ENCODE results near the gene PRIMPOL. TPM values are rescaled to one million over a fixed set of nuclear protein-coding genes. Genes with fewer than 3 reads are reported as not detected.

PRIMPOL gene
- total and polyA plus RNA-seq, 7 donors: 4.2 to 11.1 (median 5.7) TPM

- Histone ChIP-seq H3K4me3 (no peak overlapping the region), H3K27me3 (ENCODE audit: insufficient read depth in 3 of 3, low read length in 2 of 3) (no peaks in the 10 kb centered on the region), H3K36me3 (ENCODE audit: insufficient read depth in 1 of 2, low read depth in 1 of 2) (peaks cover 0 to 48% of the 10 kb centered on the region in 2 donors), H3K9me3 (no peaks in the 10 kb centered on the region), H3K4me1 (no peaks in the 10 kb centered on the region), H3K27ac (no peak overlapping the region)
- no peak for TF ChIP-seq CTCF (IDR thresholded peaks at IDR 0.05)
- no peak for DNase-seq
- intact Hi-C loops (cut with DNase I): no loop called here
- no peak for ATAC-seq
- 86 to 95% (median 87%) methylated on average over 5 of the region's 5 CpGs for WGBS, 3 donors
These were observed 25.5 kb downstream of the PRIMPOL start for GRCh38 chr4:184675018-184675417.

- H3K9me3 ChIP-seq: no peaks in the 10 kb centered on the region
- intact Hi-C loops (cut with DNase I): no loop called here
- H3K36me3 ChIP-seq (ENCODE audit: insufficient read depth in 1 of 2, low read depth in 1 of 2): peaks cover 0 to 46% of the 10 kb centered on the region in 2 donors
- no peaks in the 10 kb centered on the region for H3K27me3 ChIP-seq (ENCODE audit: insufficient read depth in 3 of 3, low read length in 2 of 3)
- TF ChIP-seq CTCF (IDR thresholded peaks at IDR 0.05): no peak
- 93 to 94% (median 94%) methylated on average over 3 of the region's 3 CpGs for WGBS, 3 donors
- no peak overlapping the region for H3K4me3 ChIP-seq
- DNase-seq: no peak
- ATAC-seq: no peak
- H3K27ac ChIP-seq: no peak overlapping the region
- H3K4me1 ChIP-seq: no peaks in the 10 kb centered on the region
These were observed 26.4 kb downstream of the PRIMPOL start for GRCh38 chr4:184675821-184676492.

- TF ChIP-seq CTCF (IDR thresholded peaks at IDR 0.05): no peak
- H3K4me1 ChIP-seq: no peaks in the 10 kb centered on the region
- intact Hi-C loops (cut with DNase I): no loop called here
- ATAC-seq (no peak), DNase-seq (no peak)
- H3K27ac ChIP-seq: no peak overlapping the region
- H3K36me3 ChIP-seq (ENCODE audit: insufficient read depth in 1 of 2, low read depth in 1 of 2): peaks cover 0 to 29% of the 10 kb centered on the region in 2 donors
- H3K9me3 ChIP-seq: no peaks in the 10 kb centered on the region
- no peaks in the 10 kb centered on the region for H3K27me3 ChIP-seq (ENCODE audit: insufficient read depth in 3 of 3, low read length in 2 of 3)
- no peak overlapping the region for H3K4me3 ChIP-seq
- WGBS, 3 donors: 58 to 78% (median 65%) methylated on average over 9 of the region's 9 CpGs
These were observed 31.2 kb downstream of the PRIMPOL start for GRCh38 chr4:184680698-184681097.

- intact Hi-C loops (cut with DNase I): no loop called here
- H3K4me3 ChIP-seq: no peak overlapping the region
- peaks cover 0 to 39% of the 10 kb centered on the region in 2 donors for H3K36me3 ChIP-seq (ENCODE audit: insufficient read depth in 1 of 2, low read depth in 1 of 2)
- H3K27ac ChIP-seq: no peak overlapping the region
- H3K9me3 ChIP-seq: no peaks in the 10 kb centered on the region
- DNase-seq (no peak), ATAC-seq (no peak)
- H3K27me3 ChIP-seq (ENCODE audit: insufficient read depth in 3 of 3, low read length in 2 of 3): no peaks in the 10 kb centered on the region
- H3K4me1 ChIP-seq: no peaks in the 10 kb centered on the region
- 97 to 100% (median 100%) methylated on average over 1 of the region's 1 CpG for WGBS, 3 donors
- no peak for TF ChIP-seq CTCF (IDR thresholded peaks at IDR 0.05)
These were observed 32.4 kb downstream of the PRIMPOL start for GRCh38 chr4:184681916-184682315.

Measured in psoas muscle (tissue), 8 donors.